Dendritic cell treated with granulocyte-macrophage colony-stimulating factor and Interleukin-4, amounts not matched to agents 40 ng/mL and 50 ng/mL, for 4 days (primary cell): ENCODE results near the gene ATL3.
"Not testable (repeated sequence)": the region's sequence is repeated elsewhere in the genome, so short reads cannot be mapped to it uniquely, and the experiment has no call there.

ENCODE experiments used
- H3K27ac Mint-ChIP-seq: one replicate; pipeline ENCODE4 v1.8.0; 2022; ENCODE audit warnings: mild to moderate bottlenecking, mixed read lengths
- H3K27me3 Mint-ChIP-seq: one replicate; pipeline ENCODE4 v1.8.0; 2022; ENCODE audit warnings: mild to moderate bottlenecking, mixed read lengths
- H3K36me3 Mint-ChIP-seq: one replicate; pipeline ENCODE4 v1.8.0; 2022; ENCODE audit warnings: low read depth, mixed read lengths
- H3K4me1 Mint-ChIP-seq: one replicate; pipeline ENCODE4 v1.8.0; 2022; ENCODE audit warnings: low read depth, mixed read lengths
- H3K4me3 Mint-ChIP-seq: one replicate; pipeline ENCODE4 v1.8.0; 2022; ENCODE audit warnings: mild to moderate bottlenecking, moderate library complexity, mixed read lengths
- H3K9me3 Mint-ChIP-seq: one replicate; pipeline ENCODE4 v1.8.0; 2022; ENCODE audit warnings: mixed read lengths
- intact Hi-C: fragments of 100-400 bp; cut with micrococcal nuclease; formaldehyde crosslinking; loops from one replicate; pipeline ENCODE4 v1.15.0; 2022

ATL3 gene

GRCh38 chr11:63602290-63603179, 68.6 kb downstream of the ATL3 start:
- H3K9me3 Mint-ChIP-seq, H3K4me3 Mint-ChIP-seq, H3K27ac Mint-ChIP-seq, H3K36me3 Mint-ChIP-seq, intact Hi-C loops: not testable (repeated sequence)
- peaks cover 21% of the 10 kb centered on the region for H3K27me3 Mint-ChIP-seq
- H3K4me1 Mint-ChIP-seq = peaks cover 15% of the 10 kb centered on the region

GRCh38 chr11:63599211-63600122, 71.7 kb downstream of the ATL3 start:
- Mint-ChIP-seq H3K9me3 (no peaks in the 10 kb centered on the region), H3K4me1 (peaks cover 23% of the 10 kb centered on the region), H3K27ac (no peak overlapping the region), H3K36me3 (peaks cover 4% of the 10 kb centered on the region), H3K4me3 (no peak overlapping the region), H3K27me3 (peaks cover 8% of the 10 kb centered on the region)
- intact Hi-C loops = no loop called here

- intact Hi-C loops = no loop called here
- Mint-ChIP-seq H3K27me3 (peaks cover 11% of the 10 kb centered on the region), H3K27ac (no peak overlapping the region), H3K36me3 (peaks cover 6% of the 10 kb centered on the region), H3K9me3 (no peaks in the 10 kb centered on the region), H3K4me3 (no peak overlapping the region), H3K4me1 (peaks cover 31% of the 10 kb centered on the region)
Measured at GRCh38 chr11:63598556-63598955, 72.6 kb downstream of the ATL3 start.

GRCh38 chr11:63595296-63595695, 75.9 kb downstream of the ATL3 start:
- intact Hi-C loops = no loop called here
- Mint-ChIP-seq H3K4me1 (peaks cover 22% of the 10 kb centered on the region), H3K27me3 (peaks cover 20% of the 10 kb centered on the region), H3K9me3 (no peaks in the 10 kb centered on the region), H3K36me3 (peaks cover 6% of the 10 kb centered on the region), H3K4me3 (no peak overlapping the region), H3K27ac (no peak overlapping the region)

DNA sequence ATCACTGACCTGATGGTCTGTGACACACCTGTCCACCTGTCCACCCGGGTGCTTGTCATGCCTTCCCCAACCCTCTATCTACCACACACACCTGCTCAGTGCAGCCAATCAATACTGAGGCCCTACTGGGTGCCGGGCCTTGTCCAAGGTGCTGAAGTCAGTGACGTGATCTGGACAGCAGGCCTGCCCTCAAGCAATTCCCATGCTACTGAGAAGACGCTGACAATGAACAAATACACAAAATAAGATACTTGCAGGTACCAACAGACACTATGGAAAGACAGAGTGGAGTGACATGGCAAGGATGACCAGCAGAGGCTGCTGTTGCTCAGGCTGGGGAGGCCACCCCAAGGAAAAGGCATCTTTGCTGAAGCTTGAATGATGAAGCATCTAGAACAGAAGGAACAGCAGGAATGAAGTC, 78.2 kb downstream of the ATL3 start:
- peaks cover 6% of the 10 kb centered on the region for H3K36me3 Mint-ChIP-seq
- H3K27me3 Mint-ChIP-seq = peaks cover 18% of the 10 kb centered on the region
- H3K4me3 Mint-ChIP-seq = no peak overlapping the region
- H3K4me1 Mint-ChIP-seq = peaks cover 22% of the 10 kb centered on the region
- H3K27ac Mint-ChIP-seq = no peak overlapping the region
- H3K9me3 Mint-ChIP-seq = no peaks in the 10 kb centered on the region
- intact Hi-C loops = loop anchor here (1.0 to 5.0 kb wide), 2 partner anchors 43 to 111 kb away; no protein-coding TSS in a partner anchor

- H3K36me3 Mint-ChIP-seq = peaks cover 6% of the 10 kb centered on the region
- H3K4me1 Mint-ChIP-seq = peaks cover 18% of the 10 kb centered on the region
- H3K4me3 Mint-ChIP-seq = no peak overlapping the region
- intact Hi-C loops = loop anchor here (5.0 kb wide), 1 partner anchor 108 kb away; no protein-coding TSS in a partner anchor
- H3K27me3 Mint-ChIP-seq = peaks cover 18% of the 10 kb centered on the region
- no peak overlapping the region for H3K27ac Mint-ChIP-seq
- no peaks in the 10 kb centered on the region for H3K9me3 Mint-ChIP-seq
Measured at GRCh38 chr11:63590024-63590788, 81.0 kb downstream of the ATL3 start.

DNA sequence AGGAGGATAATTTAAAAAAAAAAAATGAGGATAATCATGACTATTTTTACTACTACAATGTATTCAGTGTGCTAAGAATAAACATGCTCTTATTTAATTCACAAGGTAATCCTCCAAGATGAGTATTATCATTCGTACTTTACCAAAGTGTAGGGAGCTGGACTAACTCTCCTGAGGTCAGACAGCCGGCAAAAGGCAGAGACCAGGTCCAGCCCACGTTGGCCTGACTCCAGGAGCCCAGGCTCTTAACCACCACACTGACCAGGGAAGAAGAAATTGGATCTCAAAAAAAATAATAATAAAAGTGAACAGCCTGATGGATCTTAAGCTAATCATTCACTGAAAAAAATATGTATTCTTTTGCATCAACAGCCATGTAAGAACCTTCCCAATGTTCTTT, 82.2 kb downstream of the ATL3 start:
- H3K9me3 Mint-ChIP-seq = no peaks in the 10 kb centered on the region

GRCh38 chr11:63586451-63587166, 84.6 kb downstream of the ATL3 start:
- Mint-ChIP-seq H3K27me3 (peaks cover 26% of the 10 kb centered on the region), H3K36me3 (peaks cover 7% of the 10 kb centered on the region), H3K4me1 (no peaks in the 10 kb centered on the region), H3K9me3 (peaks cover 9% of the 10 kb centered on the region), H3K4me3 (no peak overlapping the region), H3K27ac (no peak overlapping the region)
- intact Hi-C loops = no loop called here

More for the DNA sequence above, 82.2 kb downstream of the ATL3 start:
- Mint-ChIP-seq H3K4me1 (peaks cover 9% of the 10 kb centered on the region), H3K27me3 (peaks cover 18% of the 10 kb centered on the region), H3K36me3 (no peaks in the 10 kb centered on the region), H3K4me3 (no peak overlapping the region), H3K27ac (no peak overlapping the region)
- intact Hi-C loops = no loop called here

- Mint-ChIP-seq H3K4me3 (no peak overlapping the region), H3K27ac (no peak overlapping the region), H3K27me3 (peaks cover 13% of the 10 kb centered on the region), H3K36me3 (peaks cover 20% of the 10 kb centered on the region), H3K4me1 (no peaks in the 10 kb centered on the region), H3K9me3 (peaks cover 22% of the 10 kb centered on the region)
- intact Hi-C loops = no loop called here
Measured at GRCh38 chr11:63583357-63583677, 87.9 kb downstream of the ATL3 start.

GRCh38 chr11:63581224-63581623, 90.0 kb downstream of the ATL3 start:
- H3K4me1 Mint-ChIP-seq, intact Hi-C loops, H3K27ac Mint-ChIP-seq, H3K4me3 Mint-ChIP-seq: not testable (repeated sequence)
- Mint-ChIP-seq H3K9me3 (peaks cover 22% of the 10 kb centered on the region), H3K27me3 (peaks cover 13% of the 10 kb centered on the region), H3K36me3 (peaks cover 20% of the 10 kb centered on the region)

GRCh38 chr11:63578882-63579281, 92.3 kb downstream of the ATL3 start:
- H3K4me3 Mint-ChIP-seq, H3K27me3 Mint-ChIP-seq, intact Hi-C loops, H3K27ac Mint-ChIP-seq: not testable (repeated sequence)
- Mint-ChIP-seq H3K9me3 (peaks cover 22% of the 10 kb centered on the region), H3K36me3 (peaks cover 20% of the 10 kb centered on the region), H3K4me1 (peaks cover 13% of the 10 kb centered on the region)

DNA sequence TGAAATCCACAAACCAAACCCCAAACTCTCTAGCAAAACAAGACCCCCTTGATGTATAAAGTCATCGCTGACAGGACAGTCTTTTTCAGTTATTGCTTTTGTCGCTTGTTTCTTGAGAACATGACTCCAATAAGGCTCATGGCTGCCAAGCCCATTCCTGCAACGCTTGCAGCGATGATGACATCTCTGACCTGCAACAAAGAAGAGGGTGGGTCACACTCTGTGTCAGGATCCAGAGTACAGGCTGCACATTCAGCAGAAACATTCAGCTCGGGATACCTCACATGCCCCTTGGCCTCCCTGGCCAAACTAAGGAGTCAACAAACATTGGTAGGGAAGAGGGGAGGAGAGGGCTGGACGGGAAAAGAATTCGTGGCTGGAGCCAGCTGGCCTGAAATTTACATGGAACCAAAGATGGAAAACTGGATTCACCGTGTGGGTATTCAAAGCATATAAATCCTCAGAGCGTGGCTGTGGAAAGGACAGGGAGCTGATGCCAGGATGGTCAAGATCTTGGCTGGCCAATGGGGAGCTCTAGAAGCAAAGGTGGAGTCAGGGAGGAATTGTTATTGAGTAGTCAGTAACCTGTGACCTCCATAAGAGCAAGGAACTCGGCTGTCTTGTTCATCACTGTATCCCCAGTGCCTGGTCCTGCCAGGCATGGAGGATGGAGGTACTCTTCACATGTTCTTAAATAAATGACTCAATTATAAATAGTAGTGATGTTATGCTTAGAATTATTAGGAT, 96.1 kb downstream of the ATL3 start:
- Mint-ChIP-seq H3K4me3 (peak overlapping the region; percentile 75), H3K4me1 (peaks cover 30% of the 10 kb centered on the region), H3K9me3 (no peaks in the 10 kb centered on the region), H3K27ac (peak overlapping the region; percentile 84), H3K27me3 (peaks cover 8% of the 10 kb centered on the region), H3K36me3 (peaks cover 16% of the 10 kb centered on the region)
- intact Hi-C loops = no loop called here
